ENCODE results near the gene ELFN1. TPM values are rescaled to one million over a fixed set of nuclear protein-coding genes. Genes with fewer than 3 reads are reported as not detected.

Gene ELFN1
- total RNA-seq, 1 experiment from 2014 or later: 0.69 TPM

DNA sequence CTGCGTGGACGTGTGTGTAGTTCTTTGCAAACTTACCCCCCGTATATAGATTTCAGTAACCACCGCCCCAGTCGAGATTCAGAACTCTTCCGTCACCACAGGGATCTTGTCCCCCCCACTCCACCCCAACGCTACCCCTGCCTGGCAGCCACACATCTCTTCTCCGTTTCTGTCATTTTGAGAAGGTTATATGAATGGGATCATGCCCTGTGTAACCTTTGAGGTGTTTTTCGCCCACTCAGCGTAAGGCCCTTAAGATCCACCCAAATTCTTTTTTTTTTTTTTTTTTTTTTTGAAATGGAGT lies 83.4 kb downstream of the ELFN1 start:
- TF ChIP-seq EZH2phosphoT487 (IDR thresholded peaks at IDR 0.05; ENCODE audit: borderline replicate concordance, low read length): no peak
- TF ChIP-seq, protein P1, sequence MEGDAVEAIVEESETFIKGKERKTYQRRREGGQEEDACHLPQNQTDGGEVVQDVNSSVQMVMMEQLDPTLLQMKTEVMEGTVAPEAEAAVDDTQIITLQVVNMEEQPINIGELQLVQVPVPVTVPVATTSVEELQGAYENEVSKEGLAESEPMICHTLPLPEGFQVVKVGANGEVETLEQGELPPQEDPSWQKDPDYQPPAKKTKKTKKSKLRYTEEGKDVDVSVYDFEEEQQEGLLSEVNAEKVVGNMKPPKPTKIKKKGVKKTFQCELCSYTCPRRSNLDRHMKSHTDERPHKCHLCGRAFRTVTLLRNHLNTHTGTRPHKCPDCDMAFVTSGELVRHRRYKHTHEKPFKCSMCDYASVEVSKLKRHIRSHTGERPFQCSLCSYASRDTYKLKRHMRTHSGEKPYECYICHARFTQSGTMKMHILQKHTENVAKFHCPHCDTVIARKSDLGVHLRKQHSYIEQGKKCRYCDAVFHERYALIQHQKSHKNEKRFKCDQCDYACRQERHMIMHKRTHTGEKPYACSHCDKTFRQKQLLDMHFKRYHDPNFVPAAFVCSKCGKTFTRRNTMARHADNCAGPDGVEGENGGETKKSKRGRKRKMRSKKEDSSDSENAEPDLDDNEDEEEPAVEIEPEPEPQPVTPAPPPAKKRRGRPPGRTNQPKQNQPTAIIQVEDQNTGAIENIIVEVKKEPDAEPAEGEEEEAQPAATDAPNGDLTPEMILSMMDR (conservative IDR thresholded peaks at IDR 0.05; ENCODE audit: low read depth, low read length): no peak
- CTCF ChIA-PET: no interaction called here
- DNase-seq: no peak
- Histone ChIP-seq H3K9me2 (replicated peaks; ENCODE audit: low read length) (no peaks in the 10 kb centered on the region), H3K27ac (ENCODE audit: low read length) (no peak overlapping the region), H3K79me2 (ENCODE audit: low read length) (no peaks in the 10 kb centered on the region), H3K27me3 (ENCODE audit: low read length) (peaks cover 23% of the 10 kb centered on the region), H3K4me2 (ENCODE audit: low read length) (no peak overlapping the region), H2AFZ (ENCODE audit: low read length) (no peak overlapping the region), H4K20me1 (ENCODE audit: low read length) (no peaks in the 10 kb centered on the region), H3F3A (ENCODE audit: low read length, unreplicated experiment) (no peaks in the 10 kb centered on the region), H3K9ac (ENCODE audit: low read length) (no peak overlapping the region), H3K36me3 (ENCODE audit: low read depth, low read length) (no peaks in the 10 kb centered on the region), H3K4me1 (ENCODE audit: insufficient read depth, low read length) (no peaks in the 10 kb centered on the region), H3K9me3 (ENCODE audit: low read length) (no peaks in the 10 kb centered on the region), H3K4me3 (ENCODE audit: low read length) (no peak overlapping the region)
- no peak for ATAC-seq
- POLR2A ChIA-PET (ENCODE audit: unreplicated experiment): no interaction called here
- no TSS peak for BruUV-seq (replicated peaks)
- intact Hi-C loops (cut with micrococcal nuclease): loop anchor here (10.0 kb wide), 1 partner anchor 89 kb away; no protein-coding TSS in a partner anchor

DNA sequence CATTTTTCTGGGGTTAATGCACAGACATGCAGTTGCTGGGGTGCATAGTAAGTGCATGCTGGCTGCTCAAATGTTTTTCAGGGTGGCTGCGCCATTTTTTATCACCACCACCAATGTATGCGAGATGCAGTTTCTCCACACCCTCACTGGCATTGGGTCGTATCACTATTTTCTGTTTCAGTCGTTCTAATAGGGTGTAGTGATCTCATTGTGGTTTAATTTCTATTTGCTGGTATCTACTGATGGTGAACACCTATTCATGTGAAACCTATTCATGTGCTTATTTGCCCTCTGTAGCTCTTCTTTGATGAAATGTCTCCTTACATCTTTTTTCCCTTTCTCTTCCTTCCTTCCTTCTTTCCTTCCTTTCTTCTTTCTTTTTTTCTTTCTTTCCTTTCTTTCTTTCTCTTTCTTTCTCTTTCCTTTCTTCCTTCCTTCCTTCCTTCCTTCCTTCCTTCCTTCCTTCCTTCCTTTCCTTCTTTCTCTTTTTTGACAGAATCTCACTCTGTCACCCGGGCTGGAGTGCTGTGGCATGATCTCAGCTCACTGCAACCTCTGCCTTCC lies 84.3 kb downstream of the ELFN1 start:
- H3K4me2 ChIP-seq (ENCODE audit: low read length): no peak overlapping the region
- no peak overlapping the region for H3K4me3 ChIP-seq (ENCODE audit: low read length)
- H2AFZ ChIP-seq (ENCODE audit: low read length): no peak overlapping the region
- POLR2A ChIA-PET (ENCODE audit: unreplicated experiment): no interaction called here
- intact Hi-C loops (cut with micrococcal nuclease): loop anchor here (10.0 kb wide), 1 partner anchor 90 kb away; no protein-coding TSS in a partner anchor
- H3F3A ChIP-seq (ENCODE audit: low read length, unreplicated experiment): no peaks in the 10 kb centered on the region
- no peaks in the 10 kb centered on the region for H3K9me3 ChIP-seq (ENCODE audit: low read length)
- ATAC-seq: no peak
- H3K9me2 ChIP-seq (replicated peaks; ENCODE audit: low read length): no peaks in the 10 kb centered on the region
- H4K20me1 ChIP-seq (ENCODE audit: low read length): no peaks in the 10 kb centered on the region
- H3K4me1 ChIP-seq (ENCODE audit: insufficient read depth, low read length): no peaks in the 10 kb centered on the region
- no peak overlapping the region for H3K27ac ChIP-seq (ENCODE audit: low read length)
- no TSS peak for BruUV-seq (replicated peaks)
- H3K27me3 ChIP-seq (ENCODE audit: low read length): peaks cover 23% of the 10 kb centered on the region
- H3K36me3 ChIP-seq (ENCODE audit: low read depth, low read length): no peaks in the 10 kb centered on the region
- no peak for DNase-seq
- no peaks in the 10 kb centered on the region for H3K79me2 ChIP-seq (ENCODE audit: low read length)
- CTCF ChIA-PET: no interaction called here
- no peak overlapping the region for H3K9ac ChIP-seq (ENCODE audit: low read length)
- TF ChIP-seq, protein P1 (conservative IDR thresholded peaks at IDR 0.05; ENCODE audit: low read depth, low read length): no peak
- TF ChIP-seq EZH2 (IDR thresholded peaks at IDR 0.05; ENCODE audit: low read length, unreplicated experiment) (no peak), EZH2phosphoT487 (IDR thresholded peaks at IDR 0.05; ENCODE audit: borderline replicate concordance, low read length) (no peak)

DNA sequence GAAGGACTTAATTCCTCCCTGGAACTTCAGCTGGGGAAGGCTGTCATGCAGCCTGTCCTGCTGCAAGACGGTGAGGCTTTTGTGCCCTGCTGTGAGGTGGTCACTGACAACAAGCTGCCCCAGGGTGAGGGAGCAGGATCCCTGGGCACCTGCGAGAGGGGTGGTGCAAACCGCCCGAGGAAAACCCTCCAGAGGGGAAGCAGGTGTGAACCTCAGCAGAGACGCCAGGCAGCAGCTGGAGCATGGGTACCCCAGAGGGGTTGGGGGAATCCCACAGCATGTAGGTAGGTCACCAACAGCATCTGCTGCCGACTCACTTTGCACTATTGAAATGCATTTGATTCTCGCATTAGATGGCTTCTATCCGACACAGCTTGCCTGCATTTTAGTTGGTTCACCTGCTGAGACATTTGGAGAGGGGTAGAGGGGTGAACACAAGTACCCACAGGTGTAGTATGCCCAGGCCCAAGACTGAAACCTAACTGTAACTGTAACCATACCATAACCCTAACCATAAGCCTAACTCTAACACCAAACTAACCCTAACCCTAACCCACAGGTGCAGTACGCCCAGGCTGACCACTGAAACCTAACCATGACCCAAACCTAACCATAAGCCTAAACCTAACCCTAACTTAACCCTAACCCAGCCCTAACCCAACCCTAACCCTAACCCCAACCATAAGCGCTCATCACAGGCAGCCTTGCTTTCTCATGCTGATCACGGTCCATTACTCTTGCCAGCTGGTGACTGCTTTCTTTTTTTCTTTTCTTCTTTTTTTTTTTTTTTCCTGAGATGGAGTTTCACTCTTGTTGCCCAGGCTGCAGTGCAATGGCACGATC lies 85.9 kb downstream of the ELFN1 start:
- ChIA-PET CTCF (no interaction called here), POLR2A (ENCODE audit: unreplicated experiment) (no interaction called here)
- H3K9me2 ChIP-seq (replicated peaks; ENCODE audit: low read length): no peaks in the 10 kb centered on the region
- TF ChIP-seq, protein P1 (conservative IDR thresholded peaks at IDR 0.05; ENCODE audit: low read depth, low read length): no peak
- no peak for TF ChIP-seq EZH2phosphoT487 (IDR thresholded peaks at IDR 0.05; ENCODE audit: borderline replicate concordance, low read length)
- H3K4me3 ChIP-seq (ENCODE audit: low read length): no peak overlapping the region
- no peak for ATAC-seq
- DNase-seq: no peak
- no peak overlapping the region for H3K27ac ChIP-seq (ENCODE audit: low read length)
- H3K4me2 ChIP-seq (ENCODE audit: low read length): no peak overlapping the region
- H3K79me2 ChIP-seq (ENCODE audit: low read length): no peaks in the 10 kb centered on the region
- intact Hi-C loops (cut with micrococcal nuclease): loop anchor here (10.0 kb wide), 1 partner anchor 91 kb away; no protein-coding TSS in a partner anchor
- H3K9ac ChIP-seq (ENCODE audit: low read length): no peak overlapping the region
- no peaks in the 10 kb centered on the region for H4K20me1 ChIP-seq (ENCODE audit: low read length)
- H3F3A ChIP-seq (ENCODE audit: low read length, unreplicated experiment): no peaks in the 10 kb centered on the region
- peaks cover 23% of the 10 kb centered on the region for H3K27me3 ChIP-seq (ENCODE audit: low read length)
- H2AFZ ChIP-seq (ENCODE audit: low read length): no peak overlapping the region
- no peaks in the 10 kb centered on the region for H3K36me3 ChIP-seq (ENCODE audit: low read depth, low read length)
- no TSS peak for BruUV-seq (replicated peaks)
- no peaks in the 10 kb centered on the region for H3K9me3 ChIP-seq (ENCODE audit: low read length)
- no peaks in the 10 kb centered on the region for H3K4me1 ChIP-seq (ENCODE audit: insufficient read depth, low read length)
